ENCODE data around the gene FAM120A. TPM values are rescaled to one million over a fixed set of nuclear protein-coding genes. Genes with fewer than 3 reads are reported as not detected.
A peak's percentile ranks its signal among the peaks of the same experiment; 100 is the strongest.

FAM120A gene
- polyA plus RNA-seq, 1 experiment: 89.4 TPM

DNA sequence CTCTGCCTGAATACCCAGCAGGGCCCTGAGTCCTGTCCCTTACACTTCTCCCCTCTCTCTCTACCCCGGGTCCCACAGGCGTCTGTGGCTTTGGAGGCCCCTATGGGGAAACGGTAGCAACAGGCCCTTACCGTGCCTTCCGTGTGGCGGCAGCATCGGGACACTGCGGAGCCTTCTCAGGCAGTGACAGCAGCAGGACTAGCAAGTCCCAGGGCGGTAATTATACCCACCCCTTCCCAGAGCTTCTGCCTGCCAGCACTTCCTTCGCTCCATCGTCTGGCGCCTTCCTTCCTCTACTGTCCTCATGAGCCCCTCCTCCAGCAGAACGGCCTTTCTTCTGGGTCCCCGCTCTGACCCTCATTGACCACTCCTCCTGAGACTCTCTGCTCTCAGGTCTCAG, 107.0 kb downstream of the FAM120A start:
- Histone ChIP-seq H3K36me3 (ENCODE audit: control insufficient read depth, insufficient read depth, low read length) (peaks cover 24% of the 10 kb centered on the region), H3K27me3 (ENCODE audit: control insufficient read depth, insufficient read depth, low read length) (no peaks in the 10 kb centered on the region), H3K4me3 (ENCODE audit: low read depth, low read length) (no peak overlapping the region)
- CTCF ChIA-PET: no interaction called here
- POLR2A ChIA-PET: no interaction called here
- DNase-seq (ENCODE audit: low read depth): no peak
- TF ChIP-seq, protein P1, sequence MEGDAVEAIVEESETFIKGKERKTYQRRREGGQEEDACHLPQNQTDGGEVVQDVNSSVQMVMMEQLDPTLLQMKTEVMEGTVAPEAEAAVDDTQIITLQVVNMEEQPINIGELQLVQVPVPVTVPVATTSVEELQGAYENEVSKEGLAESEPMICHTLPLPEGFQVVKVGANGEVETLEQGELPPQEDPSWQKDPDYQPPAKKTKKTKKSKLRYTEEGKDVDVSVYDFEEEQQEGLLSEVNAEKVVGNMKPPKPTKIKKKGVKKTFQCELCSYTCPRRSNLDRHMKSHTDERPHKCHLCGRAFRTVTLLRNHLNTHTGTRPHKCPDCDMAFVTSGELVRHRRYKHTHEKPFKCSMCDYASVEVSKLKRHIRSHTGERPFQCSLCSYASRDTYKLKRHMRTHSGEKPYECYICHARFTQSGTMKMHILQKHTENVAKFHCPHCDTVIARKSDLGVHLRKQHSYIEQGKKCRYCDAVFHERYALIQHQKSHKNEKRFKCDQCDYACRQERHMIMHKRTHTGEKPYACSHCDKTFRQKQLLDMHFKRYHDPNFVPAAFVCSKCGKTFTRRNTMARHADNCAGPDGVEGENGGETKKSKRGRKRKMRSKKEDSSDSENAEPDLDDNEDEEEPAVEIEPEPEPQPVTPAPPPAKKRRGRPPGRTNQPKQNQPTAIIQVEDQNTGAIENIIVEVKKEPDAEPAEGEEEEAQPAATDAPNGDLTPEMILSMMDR (IDR thresholded peaks at IDR 0.05; ENCODE audit: insufficient read depth, low read depth, low read length): no peak

DNA sequence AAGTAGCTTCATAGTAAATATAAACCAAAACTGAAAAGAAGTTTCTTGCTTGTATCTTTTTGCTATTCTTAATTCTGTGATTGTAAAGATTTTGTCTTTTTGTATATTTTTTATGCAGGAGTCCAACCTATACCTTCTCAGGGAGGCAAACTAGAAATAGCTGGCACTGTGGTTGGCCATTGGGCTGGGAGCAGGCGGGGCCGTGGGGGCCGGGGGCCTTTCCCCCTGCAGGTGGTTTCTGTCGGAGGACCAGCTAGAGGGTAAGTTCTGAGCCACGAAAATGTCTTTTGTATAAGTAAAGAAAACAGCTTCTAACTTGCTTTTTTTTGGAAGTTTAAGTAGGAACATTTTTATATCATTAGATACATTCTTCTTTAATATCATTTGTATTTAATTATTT, 109.5 kb downstream of the FAM120A start:
- Histone ChIP-seq H3K27me3 (ENCODE audit: control insufficient read depth, insufficient read depth, low read length) (no peaks in the 10 kb centered on the region), H3K4me3 (ENCODE audit: low read depth, low read length) (no peak overlapping the region), H3K36me3 (ENCODE audit: control insufficient read depth, insufficient read depth, low read length) (peaks cover 29% of the 10 kb centered on the region)
- no peak for DNase-seq (ENCODE audit: low read depth)
- ChIA-PET CTCF (interaction anchor here (0.8 to 1.0 kb wide), 2 partner anchors 14 to 446 kb away, joined by 3 read pairs; no protein-coding TSS in a partner anchor), POLR2A (no interaction called here)
- TF ChIP-seq, protein P1 (IDR thresholded peaks at IDR 0.05; ENCODE audit: insufficient read depth, low read depth, low read length): no peak

DNA sequence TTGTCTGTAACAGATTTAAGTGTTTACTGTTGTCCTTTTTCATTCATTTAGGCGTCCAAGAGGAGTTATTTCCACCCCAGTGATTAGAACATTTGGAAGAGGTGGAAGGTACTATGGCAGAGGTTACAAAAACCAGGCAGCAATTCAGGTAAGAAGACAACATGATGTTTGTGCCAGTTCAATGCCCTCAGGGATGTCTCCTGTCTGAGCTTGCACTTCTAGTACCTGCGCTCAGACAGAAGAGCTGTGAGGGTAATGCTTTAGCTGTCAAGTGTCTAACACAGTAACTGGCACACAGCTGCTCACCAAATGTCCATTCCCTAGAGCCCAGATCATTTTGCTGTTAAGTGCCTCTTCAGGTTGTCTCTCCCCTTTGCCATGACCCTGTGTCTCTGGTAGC, 110.7 kb downstream of the FAM120A start:
- no peak overlapping the region for H3K4me3 ChIP-seq (ENCODE audit: low read depth, low read length)
- DNase-seq (ENCODE audit: low read depth): no peak
- H3K36me3 ChIP-seq (ENCODE audit: control insufficient read depth, insufficient read depth, low read length): peaks cover 27% of the 10 kb centered on the region
- POLR2A ChIA-PET: no interaction called here
- H3K27me3 ChIP-seq (ENCODE audit: control insufficient read depth, insufficient read depth, low read length): no peaks in the 10 kb centered on the region
- TF ChIP-seq, protein P1 (IDR thresholded peaks at IDR 0.05; ENCODE audit: insufficient read depth, low read depth, low read length): no peak
- CTCF ChIA-PET: no interaction called here

DNA sequence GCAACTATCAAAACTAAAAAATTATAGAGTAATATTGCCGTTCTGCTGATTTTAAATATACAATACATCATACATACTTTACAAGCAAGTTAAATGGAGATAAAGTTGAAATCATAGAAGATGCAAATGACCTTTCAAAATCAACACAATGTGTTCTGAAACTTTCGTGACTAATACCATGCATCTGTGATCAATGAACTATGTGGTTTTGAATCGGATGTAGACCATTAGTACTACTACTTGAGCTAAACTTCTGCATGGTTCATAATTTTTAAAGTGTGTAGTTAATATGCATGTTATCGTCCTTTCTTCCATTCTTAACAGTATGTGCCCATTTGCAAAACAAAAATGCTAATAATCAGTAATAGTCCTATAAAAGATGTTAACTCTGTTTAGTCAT, 113.6 kb downstream of the FAM120A start:
- H3K27me3 ChIP-seq (ENCODE audit: control insufficient read depth, insufficient read depth, low read length): no peaks in the 10 kb centered on the region
- ChIA-PET POLR2A (interaction anchor here (0.7 kb wide), 1 partner anchor 516 kb away, joined by 7 read pairs; no protein-coding TSS in a partner anchor), CTCF (interaction anchor here (1.0 to 1.6 kb wide), 3 partner anchors 14 to 397 kb away, joined by 3 to 12 read pairs (median 6); no protein-coding TSS in a partner anchor)
- DNase-seq (ENCODE audit: low read depth): no peak
- H3K36me3 ChIP-seq (ENCODE audit: control insufficient read depth, insufficient read depth, low read length): peaks cover 13% of the 10 kb centered on the region
- TF ChIP-seq, protein P1 (IDR thresholded peaks at IDR 0.05; ENCODE audit: insufficient read depth, low read depth, low read length): no peak
- no peak overlapping the region for H3K4me3 ChIP-seq (ENCODE audit: low read depth, low read length)

DNA sequence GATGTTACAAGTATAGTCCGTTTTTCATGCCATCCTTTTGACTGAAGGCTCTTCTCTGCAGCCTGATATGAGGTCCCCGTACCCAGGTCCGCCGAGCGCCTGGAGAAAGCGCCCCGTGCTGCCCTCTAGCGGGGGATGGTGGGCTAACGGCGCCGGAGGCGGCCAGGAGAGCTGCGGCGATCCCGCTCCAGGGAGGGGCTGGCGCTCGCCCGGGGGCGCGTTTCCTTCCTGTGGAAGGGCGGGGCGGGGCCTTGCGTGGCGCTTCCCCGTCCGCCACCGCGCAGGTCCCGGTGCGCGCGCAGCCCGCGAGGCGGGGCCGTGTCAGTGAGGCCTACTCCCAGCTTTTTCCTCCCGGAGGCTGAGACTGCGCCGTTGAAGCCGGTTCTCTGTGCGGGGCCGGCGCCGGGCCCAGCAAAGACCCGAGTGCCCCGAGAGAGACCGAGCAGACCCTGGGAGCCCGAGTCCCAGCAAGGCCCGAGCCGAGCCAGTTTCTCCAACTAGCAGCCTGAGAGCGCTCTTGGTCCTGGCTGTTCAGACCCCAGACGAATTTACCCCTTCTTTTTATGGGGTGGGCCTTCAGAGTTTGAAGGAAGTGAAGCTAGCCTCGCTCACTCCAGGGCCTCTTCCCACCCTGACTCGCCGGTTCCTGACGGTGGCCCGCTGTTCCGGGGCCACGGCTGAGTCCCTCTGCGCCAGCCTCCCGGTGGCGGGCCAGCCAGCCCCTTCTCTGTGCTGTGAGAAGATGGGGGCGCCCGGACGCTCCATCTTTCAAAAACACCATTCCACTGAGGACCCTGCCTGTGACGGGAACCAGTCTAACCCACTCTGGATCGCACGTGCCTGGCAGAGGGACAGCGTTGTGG, 115.2 kb downstream of the FAM120A start:
- Histone ChIP-seq H3K36me3 (ENCODE audit: control insufficient read depth, insufficient read depth, low read length) (peaks cover 12% of the 10 kb centered on the region), H3K27me3 (ENCODE audit: control insufficient read depth, insufficient read depth, low read length) (no peaks in the 10 kb centered on the region), H3K4me3 (ENCODE audit: low read depth, low read length) (peak overlapping the region; percentile 54)
- peak; percentile 75 for DNase-seq (ENCODE audit: low read depth)
- TF ChIP-seq, protein P1 (IDR thresholded peaks at IDR 0.05; ENCODE audit: insufficient read depth, low read depth, low read length): peak; percentile 93
- POLR2A ChIA-PET: interaction anchor here (0.5 kb wide), 1 partner anchor 71 kb away, joined by 3 read pairs; no protein-coding TSS in a partner anchor
- CTCF ChIA-PET: interaction anchor here (0.6 to 2.0 kb wide), 25 partner anchors 9 to 409 kb away, joined by 3 to 14 read pairs (median 4); partner anchors contain the start of genes FAM120AOS and PHF2
